Posterior cingulate gyrus (tissue), 11 donors: ENCODE data around the gene DDX25.
"Not testable (repeated sequence)": the region's sequence is repeated elsewhere in the genome, so short reads cannot be mapped to it uniquely, and the experiment has no call there.

Experiments
- DNase-seq, 10 donors: peaks; one replicate each; pipeline versions ENCODE4 v3.0.0 to v3.0.0-alpha.2; 2020 to 2021; ENCODE audit warnings: mixed read lengths in 3 of 10
- intact Hi-C: fragments of 100-400 bp; cut with DNase I; formaldehyde crosslinking; loops from one replicate; pipeline ENCODE4 v1.15.1; 2023

The DDX25 gene

GRCh38 chr11:125903711-125904659 is at the start of gene DDX25:
Gene DDX25 (plus strand): TSS chr11:125904508. CDS start chr11:125904518, 10 bp downstream.
- peak; percentile 47 to 98 (median 80) for DNase-seq
- intact Hi-C loops: no loop called here

- DNase-seq, intact Hi-C loops: not testable (repeated sequence)
These were observed 46.6 kb upstream of the DDX25 start for GRCh38 chr11:125857670-125858069.

GRCh38 chr11:125862786-125863185 is 41.5 kb upstream of the DDX25 start:
- DNase-seq: peak in 1 of 10 donors; percentile 60
- intact Hi-C loops: not testable (repeated sequence)

- DNase-seq, intact Hi-C loops: not testable (repeated sequence)
These were observed 39.0 kb upstream of the DDX25 start for GRCh38 chr11:125865354-125865753.

- no peak for DNase-seq
- intact Hi-C loops: no loop called here
These were observed 34.8 kb upstream of the DDX25 start for GRCh38 chr11:125869521-125869920.

GRCh38 chr11:125871391-125872137 is 32.7 kb upstream of the DDX25 start:
- intact Hi-C loops: loop anchor here (5.0 to 10.0 kb wide), 2 partner anchors 244 to 777 kb away; partner anchors contain the start of gene CHEK1
- peak in 2 of 10 donors; percentile 41 to 67 for DNase-seq

GRCh38 chr11:125872138-125872491 is 32.2 kb upstream of the DDX25 start:
- DNase-seq: no peak
- intact Hi-C loops: loop anchor here (5.0 to 10.0 kb wide), 2 partner anchors 245 to 777 kb away; partner anchors contain the start of gene CHEK1

- intact Hi-C loops: loop anchor here (5.0 to 10.0 kb wide), 2 partner anchors 247 to 779 kb away; partner anchors contain the start of gene CHEK1
- DNase-seq: no peak
These were observed 30.3 kb upstream of the DDX25 start for GRCh38 chr11:125873881-125874555.

- intact Hi-C loops: loop anchor here (5.0 to 10.0 kb wide), 2 partner anchors 247 to 780 kb away; partner anchors contain the start of gene CHEK1
- peak in 8 of 10 donors; percentile 40 to 92 (median 69) for DNase-seq
These were observed 29.7 kb upstream of the DDX25 start for GRCh38 chr11:125874556-125875124.

GRCh38 chr11:125881291-125881690 is 23.0 kb upstream of the DDX25 start:
- DNase-seq: no peak
- intact Hi-C loops: no loop called here

GRCh38 chr11:125883375-125883774 is 20.9 kb upstream of the DDX25 start:
- no peak for DNase-seq
- intact Hi-C loops: no loop called here

- DNase-seq: peak in 8 of 10 donors; percentile 32 to 89 (median 40)
- intact Hi-C loops: no loop called here
These were observed 17.3 kb upstream of the DDX25 start for GRCh38 chr11:125886997-125887372.

- intact Hi-C loops: no loop called here
These were observed 16.7 kb upstream of the DDX25 start, which contains the start of gene HYLS1 for GRCh38 chr11:125887373-125888324. Gene HYLS1 (plus strand): TSS chr11:125887668. CDS start chr11:125899369, 11,701 bp downstream.

GRCh38 chr11:125890447-125891100 is 13.7 kb upstream of the DDX25 start:
- intact Hi-C loops: no loop called here
- DNase-seq: no peak

More at GRCh38 chr11:125887373-125888324, 16.7 kb upstream of the DDX25 start, which contains the start of gene HYLS1:
- DNase-seq: peak; percentile 88 to 99 (median 94)

GRCh38 chr11:125892071-125892470 is 12.2 kb upstream of the DDX25 start:
- intact Hi-C loops: no loop called here
- DNase-seq: no peak

GRCh38 chr11:125892994-125893393 is 11.3 kb upstream of the DDX25 start:
- DNase-seq: no peak
- intact Hi-C loops: no loop called here

- intact Hi-C loops: no loop called here
These were observed 2.4 kb upstream of the DDX25 start for GRCh38 chr11:125901872-125902271.

GRCh38 chr11:125902277-125902926 is 1.9 kb upstream of the DDX25 start:
- intact Hi-C loops: no loop called here
- peak in 1 of 10 donors; percentile 65 for DNase-seq

More at GRCh38 chr11:125901872-125902271, 2.4 kb upstream of the DDX25 start:
- DNase-seq: no peak
